Subcutaneous adipose tissue (tissue), 4 donors: ENCODE results near the gene COL5A2. TPM values are rescaled to one million over a fixed set of nuclear protein-coding genes. Genes with fewer than 3 reads are reported as not detected.

Source experiments
- CTCF ChIP-seq: fragments of 450-650 bp; IDR thresholded peaks from one replicate; pipeline ENCODE4 v1.5.1; 2016; ENCODE audit warnings: low read depth, mild to moderate bottlenecking, control low read depth, antibody characterized with exemption, moderate library complexity
- total RNA-seq, 4 donors: library from RNA; depleted of rRNA; stranded (reverse); fragments of >200 nt; gene quantifications; one replicate each; pipeline ENCODE4 v1.1.0, GENCODE V29; 2016

Gene COL5A2
- total RNA-seq, 4 donors from 2014 or later, result 61.8 to 146 (median 97.2) TPM

- TF ChIP-seq CTCF, result no peak
Measured at GRCh38 chr2:189125195-189125594, 54.4 kb downstream of the COL5A2 start.

GRCh38 chr2:189124175-189124574, 55.4 kb downstream of the COL5A2 start:
- TF ChIP-seq CTCF, result no peak

- no peak for TF ChIP-seq CTCF
Measured at GRCh38 chr2:189118386-189118785, 61.2 kb downstream of the COL5A2 start.

GRCh38 chr2:189116979-189117378, 62.6 kb downstream of the COL5A2 start:
- TF ChIP-seq CTCF, result no peak

- TF ChIP-seq CTCF, result no peak
Measured at GRCh38 chr2:189116087-189116486, 63.5 kb downstream of the COL5A2 start.

GRCh38 chr2:189115126-189115525, 64.4 kb downstream of the COL5A2 start:
- TF ChIP-seq CTCF, result no peak

GRCh38 chr2:189113963-189114362, 65.6 kb downstream of the COL5A2 start:
- no peak for TF ChIP-seq CTCF
